Measurements from ENCODE around the gene ALLC.

DNA sequence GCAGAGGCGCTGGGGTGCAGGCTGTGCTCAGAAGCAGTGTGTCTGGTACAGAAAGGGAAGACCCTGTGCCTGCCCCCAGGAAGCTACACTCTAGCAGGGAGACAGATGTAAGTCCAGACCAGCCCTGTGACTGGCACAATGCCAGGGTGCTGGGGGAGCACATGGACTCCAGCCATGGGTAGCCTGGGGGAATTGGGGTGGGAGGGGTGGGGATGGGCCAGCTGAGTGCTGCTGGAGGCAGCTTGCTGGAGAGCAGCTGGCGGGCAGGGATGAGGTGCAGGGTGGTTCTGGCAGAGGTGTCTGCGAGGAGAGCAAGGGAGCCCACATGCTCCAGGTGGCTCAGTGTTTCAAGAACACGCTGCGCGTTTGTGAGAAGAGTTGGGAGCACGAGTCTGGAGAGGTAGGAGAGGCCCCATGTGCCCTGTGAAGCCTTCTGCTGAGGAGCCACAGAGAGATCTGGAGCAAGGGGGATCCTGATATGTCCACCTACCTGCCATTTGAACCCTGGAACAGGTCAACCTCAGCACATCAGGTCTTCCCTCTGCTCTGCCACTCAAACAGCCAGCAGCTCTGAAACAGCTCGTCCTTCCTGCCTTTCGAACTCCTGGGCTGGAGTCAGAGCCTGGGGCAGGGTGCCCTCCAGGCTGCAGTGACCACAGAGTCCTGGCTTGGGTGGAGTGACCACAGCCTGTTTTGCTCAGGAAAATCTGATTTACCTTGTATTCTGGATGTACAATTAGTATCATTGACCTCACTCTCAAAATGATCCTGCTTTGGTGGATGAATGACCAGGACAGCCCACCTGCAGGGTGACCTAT lies 15.1 kb downstream of the ALLC start:
- TF ChIP-seq, protein P1, sequence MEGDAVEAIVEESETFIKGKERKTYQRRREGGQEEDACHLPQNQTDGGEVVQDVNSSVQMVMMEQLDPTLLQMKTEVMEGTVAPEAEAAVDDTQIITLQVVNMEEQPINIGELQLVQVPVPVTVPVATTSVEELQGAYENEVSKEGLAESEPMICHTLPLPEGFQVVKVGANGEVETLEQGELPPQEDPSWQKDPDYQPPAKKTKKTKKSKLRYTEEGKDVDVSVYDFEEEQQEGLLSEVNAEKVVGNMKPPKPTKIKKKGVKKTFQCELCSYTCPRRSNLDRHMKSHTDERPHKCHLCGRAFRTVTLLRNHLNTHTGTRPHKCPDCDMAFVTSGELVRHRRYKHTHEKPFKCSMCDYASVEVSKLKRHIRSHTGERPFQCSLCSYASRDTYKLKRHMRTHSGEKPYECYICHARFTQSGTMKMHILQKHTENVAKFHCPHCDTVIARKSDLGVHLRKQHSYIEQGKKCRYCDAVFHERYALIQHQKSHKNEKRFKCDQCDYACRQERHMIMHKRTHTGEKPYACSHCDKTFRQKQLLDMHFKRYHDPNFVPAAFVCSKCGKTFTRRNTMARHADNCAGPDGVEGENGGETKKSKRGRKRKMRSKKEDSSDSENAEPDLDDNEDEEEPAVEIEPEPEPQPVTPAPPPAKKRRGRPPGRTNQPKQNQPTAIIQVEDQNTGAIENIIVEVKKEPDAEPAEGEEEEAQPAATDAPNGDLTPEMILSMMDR (conservative IDR thresholded peaks at IDR 0.05) = no peak
- TF ChIP-seq ZFX (IDR thresholded peaks at IDR 0.05) = no peak

All from C4-2B (cell line).